ENCODE results near the gene CXADR.

The CXADR gene

DNA sequence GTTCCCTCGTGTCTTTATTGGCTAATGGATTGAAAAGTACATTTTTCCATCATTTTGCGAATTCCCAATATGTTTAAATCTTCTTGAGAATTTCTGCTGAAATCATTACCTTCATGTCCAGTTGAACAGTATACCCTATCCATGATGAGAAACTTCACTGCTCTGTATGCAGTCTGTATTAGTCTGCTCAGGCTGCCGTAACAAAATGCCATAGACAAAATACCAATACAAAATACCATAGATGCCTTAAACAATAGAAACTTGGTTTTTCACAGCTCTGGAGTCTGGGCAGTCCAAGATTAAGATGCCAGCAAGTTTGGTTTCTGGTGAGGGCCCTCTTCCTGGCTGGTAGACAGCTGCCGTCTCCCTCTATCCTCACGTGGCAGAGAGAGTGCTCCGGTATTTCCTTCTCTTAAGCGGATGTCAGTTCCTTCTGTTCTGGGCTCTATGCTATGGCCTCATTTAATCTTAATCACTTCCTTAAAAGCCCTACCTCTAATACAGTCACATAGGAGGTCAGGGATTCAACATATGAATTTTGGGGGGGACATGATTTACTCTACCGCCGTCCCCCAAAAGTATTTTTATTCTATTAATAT, 27.0 kb downstream of the CXADR start:
- Histone ChIP-seq H3K27me3 (ENCODE audit: insufficient read depth, low read length, poor library complexity) (no peaks in the 10 kb centered on the region), H4K20me1 (ENCODE audit: insufficient read depth, low read length) (no peaks in the 10 kb centered on the region), H3K36me3 (ENCODE audit: insufficient read depth, low read length) (no peaks in the 10 kb centered on the region), H3K4me3 (ENCODE audit: low read depth in 1 of 2, low read length in 2 of 2) (no peak overlapping the region), H3K27ac (ENCODE audit: low read length) (no peak overlapping the region), H3K9ac (ENCODE audit: low read depth, low read length) (no peak overlapping the region), H2AFZ (ENCODE audit: low read depth, low read length) (no peak overlapping the region), H3K4me1 (ENCODE audit: insufficient read depth, low read length) (no peaks in the 10 kb centered on the region), H3K79me2 (ENCODE audit: insufficient read depth, low read length) (no peaks in the 10 kb centered on the region), H3K9me3 (ENCODE audit: insufficient read depth, low read length, severe bottlenecking) (no peaks in the 10 kb centered on the region), H3K4me2 (ENCODE audit: insufficient read depth, low read length) (no peak overlapping the region)
- DNase-seq (no peak), ATAC-seq (ENCODE audit: insufficient read depth, low read depth) (no peak)
- TF ChIP-seq EZH2 (IDR thresholded peaks at IDR 0.05; ENCODE audit: borderline replicate concordance, low read depth, low read length, severe bottlenecking): no peak
- TF ChIP-seq, protein P1, sequence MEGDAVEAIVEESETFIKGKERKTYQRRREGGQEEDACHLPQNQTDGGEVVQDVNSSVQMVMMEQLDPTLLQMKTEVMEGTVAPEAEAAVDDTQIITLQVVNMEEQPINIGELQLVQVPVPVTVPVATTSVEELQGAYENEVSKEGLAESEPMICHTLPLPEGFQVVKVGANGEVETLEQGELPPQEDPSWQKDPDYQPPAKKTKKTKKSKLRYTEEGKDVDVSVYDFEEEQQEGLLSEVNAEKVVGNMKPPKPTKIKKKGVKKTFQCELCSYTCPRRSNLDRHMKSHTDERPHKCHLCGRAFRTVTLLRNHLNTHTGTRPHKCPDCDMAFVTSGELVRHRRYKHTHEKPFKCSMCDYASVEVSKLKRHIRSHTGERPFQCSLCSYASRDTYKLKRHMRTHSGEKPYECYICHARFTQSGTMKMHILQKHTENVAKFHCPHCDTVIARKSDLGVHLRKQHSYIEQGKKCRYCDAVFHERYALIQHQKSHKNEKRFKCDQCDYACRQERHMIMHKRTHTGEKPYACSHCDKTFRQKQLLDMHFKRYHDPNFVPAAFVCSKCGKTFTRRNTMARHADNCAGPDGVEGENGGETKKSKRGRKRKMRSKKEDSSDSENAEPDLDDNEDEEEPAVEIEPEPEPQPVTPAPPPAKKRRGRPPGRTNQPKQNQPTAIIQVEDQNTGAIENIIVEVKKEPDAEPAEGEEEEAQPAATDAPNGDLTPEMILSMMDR (IDR thresholded peaks at IDR 0.05; ENCODE audit: borderline replicate concordance, extremely low read depth, low read length, poor library complexity, severe bottlenecking): no peak

DNA sequence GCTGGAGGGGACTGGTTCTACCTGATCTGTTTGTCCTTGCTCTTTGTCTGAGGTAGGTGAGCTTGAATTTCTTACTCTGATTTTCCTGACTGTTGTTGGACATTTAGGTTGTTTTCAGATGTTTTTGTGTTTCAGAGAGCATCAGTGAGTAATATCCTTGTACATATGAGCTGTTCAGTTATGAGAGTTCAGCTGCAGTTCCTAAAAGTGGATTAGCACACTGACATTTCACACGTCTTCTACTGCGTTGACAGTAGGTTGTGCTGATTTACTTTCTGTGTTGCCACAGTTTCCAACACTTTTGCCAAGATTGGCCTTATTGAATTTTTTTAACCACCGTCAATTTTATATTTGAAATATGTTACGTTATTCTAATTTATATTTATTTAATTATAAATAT, 27.7 kb downstream of the CXADR start:
- no peak for DNase-seq
- H3K4me3 ChIP-seq (ENCODE audit: low read depth in 1 of 2, low read length in 2 of 2): no peak overlapping the region
- no peaks in the 10 kb centered on the region for H3K36me3 ChIP-seq (ENCODE audit: insufficient read depth, low read length)
- H4K20me1 ChIP-seq (ENCODE audit: insufficient read depth, low read length): no peaks in the 10 kb centered on the region
- H3K79me2 ChIP-seq (ENCODE audit: insufficient read depth, low read length): no peaks in the 10 kb centered on the region
- H3K4me2 ChIP-seq (ENCODE audit: insufficient read depth, low read length): no peak overlapping the region
- H3K9ac ChIP-seq (ENCODE audit: low read depth, low read length): no peak overlapping the region
- TF ChIP-seq, protein P1 (IDR thresholded peaks at IDR 0.05; ENCODE audit: borderline replicate concordance, extremely low read depth, low read length, poor library complexity, severe bottlenecking): no peak
- no peak for TF ChIP-seq EZH2 (IDR thresholded peaks at IDR 0.05; ENCODE audit: borderline replicate concordance, low read depth, low read length, severe bottlenecking)
- H3K9me3 ChIP-seq (ENCODE audit: insufficient read depth, low read length, severe bottlenecking): no peaks in the 10 kb centered on the region
- no peak overlapping the region for H2AFZ ChIP-seq (ENCODE audit: low read depth, low read length)
- H3K27me3 ChIP-seq (ENCODE audit: insufficient read depth, low read length, poor library complexity): no peaks in the 10 kb centered on the region
- no peak overlapping the region for H3K27ac ChIP-seq (ENCODE audit: low read length)
- ATAC-seq (ENCODE audit: insufficient read depth, low read depth): no peak
- H3K4me1 ChIP-seq (ENCODE audit: insufficient read depth, low read length): no peaks in the 10 kb centered on the region

DNA sequence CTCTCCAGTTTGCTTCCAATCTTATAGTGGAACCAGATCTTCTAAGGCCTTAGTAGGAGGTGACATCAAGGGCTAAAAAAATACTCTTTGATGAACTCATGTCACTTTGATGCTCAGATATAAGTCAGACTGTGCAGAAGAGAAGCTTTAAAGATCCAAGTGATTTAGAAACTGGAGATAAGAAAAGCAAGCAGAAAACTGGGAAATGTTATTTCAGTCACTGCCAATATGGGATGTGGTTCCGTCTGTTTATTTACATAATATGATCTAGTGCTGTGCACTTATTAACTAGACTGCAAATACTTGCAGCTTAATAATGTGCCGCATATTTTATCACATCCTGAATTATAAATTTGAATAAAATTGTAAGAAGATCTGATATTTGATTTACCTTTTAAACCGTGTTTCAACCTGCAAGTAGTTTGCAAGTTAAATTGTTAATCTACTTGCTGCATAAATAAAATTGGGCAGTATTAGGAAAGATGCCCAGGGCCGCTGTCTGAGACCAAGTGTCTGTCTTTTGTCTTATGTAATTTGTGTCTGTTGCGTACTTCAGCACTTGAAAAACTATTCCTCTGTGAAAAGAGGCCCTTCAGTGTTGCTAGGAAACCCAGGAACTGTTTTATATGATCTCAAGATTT, 29.6 kb downstream of the CXADR start:
- TF ChIP-seq, protein P1 (IDR thresholded peaks at IDR 0.05; ENCODE audit: borderline replicate concordance, extremely low read depth, low read length, poor library complexity, severe bottlenecking): no peak
- TF ChIP-seq EZH2 (IDR thresholded peaks at IDR 0.05; ENCODE audit: borderline replicate concordance, low read depth, low read length, severe bottlenecking): no peak
- H2AFZ ChIP-seq (ENCODE audit: low read depth, low read length): no peak overlapping the region
- no peak overlapping the region for H3K4me3 ChIP-seq (ENCODE audit: low read depth in 1 of 2, low read length in 2 of 2)
- H3K9me3 ChIP-seq (ENCODE audit: insufficient read depth, low read length, severe bottlenecking): no peaks in the 10 kb centered on the region
- no peaks in the 10 kb centered on the region for H3K79me2 ChIP-seq (ENCODE audit: insufficient read depth, low read length)
- no peaks in the 10 kb centered on the region for H4K20me1 ChIP-seq (ENCODE audit: insufficient read depth, low read length)
- ATAC-seq (ENCODE audit: insufficient read depth, low read depth): no peak
- no peaks in the 10 kb centered on the region for H3K4me1 ChIP-seq (ENCODE audit: insufficient read depth, low read length)
- no peak overlapping the region for H3K27ac ChIP-seq (ENCODE audit: low read length)
- no peaks in the 10 kb centered on the region for H3K27me3 ChIP-seq (ENCODE audit: insufficient read depth, low read length, poor library complexity)
- H3K9ac ChIP-seq (ENCODE audit: low read depth, low read length): no peak overlapping the region
- H3K36me3 ChIP-seq (ENCODE audit: insufficient read depth, low read length): no peaks in the 10 kb centered on the region
- H3K4me2 ChIP-seq (ENCODE audit: insufficient read depth, low read length): no peak overlapping the region
- no peak for DNase-seq
